Nephron progenitor cell (in vitro differentiated cells): Measurements from ENCODE around the gene LAMC2.
A peak's percentile ranks its signal among the peaks of the same experiment; 100 is the strongest.

ENCODE experiments used
- DNase-seq: peaks from one replicate; pipeline ENCODE4 v3.0.0; 2021
- H3K27ac Mint-ChIP-seq: 2 replicates; pipeline ENCODE4 v1.8.0; 2021; ENCODE audit warnings: mild to moderate bottlenecking, moderate library complexity, mixed read lengths
- H3K27me3 Mint-ChIP-seq: 2 replicates; pipeline ENCODE4 v1.8.0; 2021; ENCODE audit warnings: mild to moderate bottlenecking, low read depth, mixed read lengths; ENCODE audit not compliant: poor library complexity
- H3K36me3 Mint-ChIP-seq: 2 replicates; pipeline ENCODE4 v1.8.0; 2021; ENCODE audit warnings: low read depth, mixed read lengths
- H3K4me1 Mint-ChIP-seq: 2 replicates; pipeline ENCODE4 v1.8.0; 2021; ENCODE audit warnings: mixed read lengths
- H3K4me3 Mint-ChIP-seq: 2 replicates; pipeline ENCODE4 v1.8.0; 2021; ENCODE audit warnings: mild to moderate bottlenecking, moderate library complexity, mixed read lengths
- H3K9me3 Mint-ChIP-seq: 2 replicates; pipeline ENCODE4 v1.8.0; 2021; ENCODE audit warnings: mild to moderate bottlenecking, moderate library complexity, mixed read lengths
- CTCF ChIP-seq: fragments of 200-600 bp; sonication (generic); IDR thresholded peaks from 2 replicates; pipeline ENCODE4 v1.5.0; 2021; ENCODE audit warnings: antibody characterized with exemption

LAMC2 gene

GRCh38 chr1:183228347-183229220 lies 42.5 kb downstream of the LAMC2 start:
- H3K27ac Mint-ChIP-seq = peak overlapping the region; percentile 99

GRCh38 chr1:183230413-183230812 lies 44.3 kb downstream of the LAMC2 start:
- TF ChIP-seq CTCF = no peak
- H3K27me3 Mint-ChIP-seq = no peaks in the 10 kb centered on the region

More at GRCh38 chr1:183228347-183229220, 42.5 kb downstream of the LAMC2 start:
- Mint-ChIP-seq H3K27me3 (no peaks in the 10 kb centered on the region), H3K36me3 (no peaks in the 10 kb centered on the region), H3K4me1 (peaks cover 19% of the 10 kb centered on the region), H3K9me3 (no peaks in the 10 kb centered on the region), H3K4me3 (no peak overlapping the region)
- DNase-seq = no peak
- no peak for TF ChIP-seq CTCF

GRCh38 chr1:183231545-183231944 lies 45.5 kb downstream of the LAMC2 start:
- H3K9me3 Mint-ChIP-seq = no peaks in the 10 kb centered on the region
- peaks cover 45% of the 10 kb centered on the region for H3K4me1 Mint-ChIP-seq
- H3K27ac Mint-ChIP-seq = no peak overlapping the region
- H3K27me3 Mint-ChIP-seq = no peaks in the 10 kb centered on the region
- DNase-seq = no peak
- H3K4me3 Mint-ChIP-seq = no peak overlapping the region
- TF ChIP-seq CTCF = no peak
- H3K36me3 Mint-ChIP-seq = no peaks in the 10 kb centered on the region

More at GRCh38 chr1:183230413-183230812, 44.3 kb downstream of the LAMC2 start:
- H3K27ac Mint-ChIP-seq = no peak overlapping the region
- peaks cover 34% of the 10 kb centered on the region for H3K4me1 Mint-ChIP-seq
- DNase-seq = no peak
- no peak overlapping the region for H3K4me3 Mint-ChIP-seq
- H3K36me3 Mint-ChIP-seq = no peaks in the 10 kb centered on the region
- H3K9me3 Mint-ChIP-seq = no peaks in the 10 kb centered on the region

DNA sequence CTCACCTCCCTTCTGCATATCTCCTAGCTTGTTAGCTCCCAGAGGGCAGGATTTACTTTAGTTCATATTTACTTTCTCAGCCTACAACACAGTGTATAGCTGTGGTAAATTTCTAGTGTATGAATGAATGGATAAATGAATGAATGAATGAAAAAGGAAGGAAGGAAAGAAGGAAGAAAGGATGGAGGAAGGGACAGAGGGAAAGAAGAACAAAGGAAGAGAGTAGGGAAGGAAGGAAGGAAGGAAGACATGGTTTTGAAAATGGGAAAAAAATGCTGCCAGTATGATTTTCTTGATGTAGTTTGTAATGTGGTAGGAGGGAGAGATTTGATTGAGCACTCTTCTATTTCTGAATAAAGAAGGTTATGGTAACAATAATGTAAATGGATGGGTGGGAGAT lies 47.0 kb downstream of the LAMC2 start:
- Mint-ChIP-seq H3K4me3 (no peak overlapping the region), H3K9me3 (no peaks in the 10 kb centered on the region), H3K27ac (peak overlapping the region; percentile 62), H3K36me3 (peaks cover 6% of the 10 kb centered on the region), H3K4me1 (peaks cover 53% of the 10 kb centered on the region), H3K27me3 (no peaks in the 10 kb centered on the region)
- no peak for DNase-seq
- no peak for TF ChIP-seq CTCF

- Mint-ChIP-seq H3K9me3 (no peaks in the 10 kb centered on the region), H3K27ac (peak overlapping the region; percentile 97), H3K36me3 (peaks cover 19% of the 10 kb centered on the region), H3K4me1 (peaks cover 65% of the 10 kb centered on the region), H3K27me3 (no peaks in the 10 kb centered on the region), H3K4me3 (peak overlapping the region; percentile 56)
- DNase-seq = peak; percentile 61
- TF ChIP-seq CTCF = peak; percentile 78
Measured at GRCh38 chr1:183234660-183235476, 48.8 kb downstream of the LAMC2 start.
